ENCODE data around the gene CBFB. TPM values are rescaled to one million over a fixed set of nuclear protein-coding genes. Genes with fewer than 3 reads are reported as not detected.

The CBFB gene
- total RNA-seq, 3 donors from 2014 or later (not counting 1 experiment from before 2014, with no cell fraction given), result 96.1 to 102 (median 97.2) TPM

DNA sequence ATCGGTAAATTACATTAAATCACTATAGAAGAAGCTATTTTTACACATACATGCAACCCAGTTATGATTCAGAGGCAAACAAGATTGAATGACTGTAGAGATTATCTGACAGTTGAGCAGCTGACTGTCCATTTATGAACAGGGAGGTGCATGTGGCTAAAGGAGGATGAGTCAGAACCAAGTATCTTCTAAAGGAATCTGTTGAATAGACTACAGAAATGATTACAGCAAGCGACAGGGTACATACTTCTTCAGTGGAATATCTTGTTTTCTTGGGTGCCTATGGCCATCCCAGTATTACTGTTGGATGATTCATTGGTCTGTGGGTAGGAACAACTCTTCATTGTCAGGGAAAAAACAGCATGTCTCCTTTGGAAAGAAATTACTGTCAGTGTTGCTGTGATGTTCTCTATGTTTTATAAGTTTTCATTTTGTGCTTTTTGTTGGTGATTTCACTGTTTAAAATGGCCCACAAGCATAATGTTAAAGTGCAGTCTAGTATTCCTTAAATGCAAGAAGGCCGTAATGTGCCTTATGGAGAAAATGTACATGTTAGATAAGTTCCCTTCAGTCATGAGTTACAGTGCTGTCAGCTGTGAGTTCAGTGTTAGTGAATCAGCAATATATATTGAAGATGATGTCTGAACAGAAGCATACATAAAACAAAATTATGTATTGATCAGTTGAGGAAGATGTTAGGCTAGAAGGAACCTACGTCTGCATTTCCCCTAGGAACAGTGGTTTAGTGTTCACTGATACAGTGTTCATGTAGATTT lies 27.0 kb downstream of the CBFB start:
- TF ChIP-seq, protein P1, sequence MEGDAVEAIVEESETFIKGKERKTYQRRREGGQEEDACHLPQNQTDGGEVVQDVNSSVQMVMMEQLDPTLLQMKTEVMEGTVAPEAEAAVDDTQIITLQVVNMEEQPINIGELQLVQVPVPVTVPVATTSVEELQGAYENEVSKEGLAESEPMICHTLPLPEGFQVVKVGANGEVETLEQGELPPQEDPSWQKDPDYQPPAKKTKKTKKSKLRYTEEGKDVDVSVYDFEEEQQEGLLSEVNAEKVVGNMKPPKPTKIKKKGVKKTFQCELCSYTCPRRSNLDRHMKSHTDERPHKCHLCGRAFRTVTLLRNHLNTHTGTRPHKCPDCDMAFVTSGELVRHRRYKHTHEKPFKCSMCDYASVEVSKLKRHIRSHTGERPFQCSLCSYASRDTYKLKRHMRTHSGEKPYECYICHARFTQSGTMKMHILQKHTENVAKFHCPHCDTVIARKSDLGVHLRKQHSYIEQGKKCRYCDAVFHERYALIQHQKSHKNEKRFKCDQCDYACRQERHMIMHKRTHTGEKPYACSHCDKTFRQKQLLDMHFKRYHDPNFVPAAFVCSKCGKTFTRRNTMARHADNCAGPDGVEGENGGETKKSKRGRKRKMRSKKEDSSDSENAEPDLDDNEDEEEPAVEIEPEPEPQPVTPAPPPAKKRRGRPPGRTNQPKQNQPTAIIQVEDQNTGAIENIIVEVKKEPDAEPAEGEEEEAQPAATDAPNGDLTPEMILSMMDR (IDR thresholded peaks at IDR 0.05), result no peak
- no peaks in the 10 kb centered on the region for H3K36me3 Mint-ChIP-seq
- Histone ChIP-seq H3K27me3 (ENCODE audit: control insufficient read depth, insufficient read depth, low read length) (no peaks in the 10 kb centered on the region), H3K9me3 (ENCODE audit: control insufficient read depth, insufficient read depth, low read length) (no peaks in the 10 kb centered on the region), H3K27ac (ENCODE audit: low read length) (no peak overlapping the region), H3K4me1 (ENCODE audit: control insufficient read depth, insufficient read depth, low read length) (peaks cover 21% of the 10 kb centered on the region), H3K4me3 (ENCODE audit: low read length) (no peak overlapping the region), H3K36me3 (ENCODE audit: control insufficient read depth, insufficient read depth, low read length) (no peaks in the 10 kb centered on the region)
- peaks cover 45 to 48% of the 10 kb centered on the region in 2 donors for H3K4me1 Mint-ChIP-seq
- H3K4me3 Mint-ChIP-seq, result no peak overlapping the region
- intact Hi-C loops (cut with micrococcal nuclease), result no loop called here
- DNase-seq (no peak), ATAC-seq (peak in 1 of 3 donors; percentile 25)
- H3K27ac Mint-ChIP-seq, result peak overlapping the region; percentile 86 to 87
- H3K27me3 Mint-ChIP-seq (ENCODE audit: low read depth in 2 of 2), result no peaks in the 10 kb centered on the region
- 88% methylated on average over 3 of the region's 4 CpGs for WGBS (ENCODE audit: insufficient coverage)
- no peaks in the 10 kb centered on the region for H3K9me3 Mint-ChIP-seq

DNA sequence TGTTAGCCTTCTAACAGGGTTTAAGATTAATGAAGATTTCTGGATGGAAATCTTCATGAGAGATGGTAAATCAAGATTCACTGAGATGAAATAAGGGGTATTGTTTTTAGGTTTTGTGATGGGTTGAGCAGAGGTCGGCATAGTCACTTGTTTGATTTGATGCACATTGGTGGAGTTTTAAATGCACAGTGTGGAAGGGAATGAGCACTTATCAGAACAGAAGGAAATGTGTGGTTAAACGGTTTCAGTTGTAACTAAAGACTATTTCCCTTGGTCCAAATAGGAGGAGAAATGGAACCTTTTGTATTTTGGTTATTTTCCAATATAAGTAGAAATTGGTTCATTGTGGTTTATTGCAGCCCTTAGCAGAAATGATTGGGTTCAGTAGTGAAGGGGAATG lies 34.1 kb downstream of the CBFB start:
- peak overlapping the region in 1 of 2 donors; percentile 21 for H3K27ac Mint-ChIP-seq

DNA sequence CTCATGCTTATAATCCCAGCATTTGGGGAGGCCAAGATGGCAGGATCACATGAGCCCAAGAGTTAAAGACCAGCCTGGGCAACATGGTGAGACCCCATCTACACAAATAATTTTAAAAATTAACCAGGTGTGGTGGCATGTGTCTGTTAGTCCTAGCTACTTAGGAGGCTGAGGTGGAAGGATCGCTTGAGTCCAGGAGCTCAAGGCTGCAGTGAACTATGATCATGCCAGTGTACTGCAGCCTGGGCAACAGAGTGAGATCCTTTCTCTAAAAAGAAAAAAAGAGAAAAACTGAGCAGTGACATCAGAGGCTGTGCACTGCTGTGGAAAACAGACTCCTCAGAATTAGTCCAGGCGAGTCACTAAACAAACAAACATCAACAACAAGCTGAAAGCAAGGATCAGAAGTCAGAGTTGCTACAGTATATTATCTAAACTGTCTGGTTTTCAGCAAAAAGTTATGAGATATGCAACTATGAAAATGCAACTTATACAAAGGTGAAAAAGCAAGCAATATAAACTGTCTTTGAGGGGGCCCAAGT lies 39.3 kb downstream of the CBFB start:
- intact Hi-C loops (cut with micrococcal nuclease), result no loop called here
- WGBS (ENCODE audit: insufficient coverage), result 100% methylated on average over 1 of the region's 2 CpGs
- Mint-ChIP-seq H3K27ac (no peak overlapping the region), H3K9me3 (no peaks in the 10 kb centered on the region), H3K27me3 (ENCODE audit: low read depth in 2 of 2) (no peaks in the 10 kb centered on the region), H3K4me3 (no peak overlapping the region), H3K4me1 (peaks cover 0 to 6% of the 10 kb centered on the region in 2 donors), H3K36me3 (no peaks in the 10 kb centered on the region)
- Histone ChIP-seq H3K4me3 (ENCODE audit: low read length) (no peak overlapping the region), H3K4me1 (ENCODE audit: control insufficient read depth, insufficient read depth, low read length) (no peaks in the 10 kb centered on the region), H3K36me3 (ENCODE audit: control insufficient read depth, insufficient read depth, low read length) (peaks cover 39% of the 10 kb centered on the region), H3K9me3 (ENCODE audit: control insufficient read depth, insufficient read depth, low read length) (no peaks in the 10 kb centered on the region), H3K27me3 (ENCODE audit: control insufficient read depth, insufficient read depth, low read length) (no peaks in the 10 kb centered on the region), H3K27ac (ENCODE audit: low read length) (no peak overlapping the region)
- ATAC-seq, result no peak
- TF ChIP-seq, protein P1 (IDR thresholded peaks at IDR 0.05), result no peak
- DNase-seq, result no peak

More for the DNA sequence above, 34.1 kb downstream of the CBFB start:
- TF ChIP-seq, protein P1 (IDR thresholded peaks at IDR 0.05), result no peak
- Mint-ChIP-seq H3K27me3 (ENCODE audit: low read depth in 2 of 2) (no peaks in the 10 kb centered on the region), H3K36me3 (no peaks in the 10 kb centered on the region), H3K9me3 (no peaks in the 10 kb centered on the region), H3K4me1 (peaks cover 13 to 15% of the 10 kb centered on the region in 2 donors), H3K4me3 (no peak overlapping the region)
- peaks cover 5% of the 10 kb centered on the region for H3K4me1 ChIP-seq (ENCODE audit: control insufficient read depth, insufficient read depth, low read length)
- DNase-seq (no peak), ATAC-seq (no peak)
- 6% methylated on average over 2 of the region's 2 CpGs for WGBS (ENCODE audit: insufficient coverage)
- no peaks in the 10 kb centered on the region for H3K27me3 ChIP-seq (ENCODE audit: control insufficient read depth, insufficient read depth, low read length)
- peaks cover 12% of the 10 kb centered on the region for H3K36me3 ChIP-seq (ENCODE audit: control insufficient read depth, insufficient read depth, low read length)
- H3K4me3 ChIP-seq (ENCODE audit: low read length), result no peak overlapping the region
- H3K9me3 ChIP-seq (ENCODE audit: control insufficient read depth, insufficient read depth, low read length), result no peaks in the 10 kb centered on the region
- intact Hi-C loops (cut with micrococcal nuclease), result no loop called here
- no peak overlapping the region for H3K27ac ChIP-seq (ENCODE audit: low read length)
